Measurements from ENCODE around the gene CACNA1S. TPM values are rescaled to one million over a fixed set of nuclear protein-coding genes. Genes with fewer than 3 reads are reported as not detected.

CACNA1S gene
- total and polyA plus RNA-seq, 2 experiments from 2014 or later = not detected

GRCh38 chr1:201103666-201104065 lies 8.6 kb downstream of the CACNA1S start:
- H2AFZ ChIP-seq = no peak overlapping the region
- no peak overlapping the region for H3K27ac ChIP-seq
- no peak overlapping the region for H3K4me3 ChIP-seq
- 71% methylated on average over 9 of the region's 9 CpGs for WGBS (ENCODE audit: low lambda C conversion rate, missing lambda C conversion rate)
- no peaks in the 10 kb centered on the region for H3K4me1 ChIP-seq (ENCODE audit: insufficient read depth)
- H3K36me3 ChIP-seq (replicated peaks; ENCODE audit: insufficient read depth, low read depth) = no peaks in the 10 kb centered on the region
- no peak overlapping the region for H3K4me2 ChIP-seq
- H3K9me3 ChIP-seq (ENCODE audit: low read depth) = no peaks in the 10 kb centered on the region
- H3K9me2 ChIP-seq (replicated peaks; ENCODE audit: insufficient read depth) = no peaks in the 10 kb centered on the region
- no peaks in the 10 kb centered on the region for H3K79me2 ChIP-seq
- H3K27me3 ChIP-seq = no peaks in the 10 kb centered on the region
- H4K20me1 ChIP-seq (ENCODE audit: insufficient read depth, poor library complexity, severe bottlenecking) = no peaks in the 10 kb centered on the region
- DNase-seq (ENCODE audit: low spot score) = no peak
- no peak for TF ChIP-seq EZH2 (IDR thresholded peaks at IDR 0.05; ENCODE audit: borderline replicate concordance)
- TF ChIP-seq EZH2phosphoT487 (IDR thresholded peaks at IDR 0.05; ENCODE audit: low read depth, severe bottlenecking, unreplicated experiment) = no peak
- no peak for TF ChIP-seq CTCF (IDR thresholded peaks at IDR 0.05; ENCODE audit: poor library complexity)

- DNase-seq (ENCODE audit: low spot score) = no peak
- Histone ChIP-seq H3K4me3 (no peak overlapping the region), H2AFZ (no peak overlapping the region), H3K9me2 (replicated peaks; ENCODE audit: insufficient read depth) (no peaks in the 10 kb centered on the region), H3K4me1 (ENCODE audit: insufficient read depth) (no peaks in the 10 kb centered on the region), H3K9me3 (ENCODE audit: low read depth) (no peaks in the 10 kb centered on the region), H3K4me2 (no peak overlapping the region), H3K27me3 (no peaks in the 10 kb centered on the region), H3K79me2 (no peaks in the 10 kb centered on the region), H3K36me3 (replicated peaks; ENCODE audit: insufficient read depth, low read depth) (no peaks in the 10 kb centered on the region), H3K27ac (no peak overlapping the region), H4K20me1 (ENCODE audit: insufficient read depth, poor library complexity, severe bottlenecking) (no peaks in the 10 kb centered on the region)
- 88% methylated on average over 12 of the region's 12 CpGs for WGBS (ENCODE audit: low lambda C conversion rate, missing lambda C conversion rate)
- no peak for TF ChIP-seq CTCF (IDR thresholded peaks at IDR 0.05; ENCODE audit: poor library complexity)
- no peak for TF ChIP-seq EZH2phosphoT487 (IDR thresholded peaks at IDR 0.05; ENCODE audit: low read depth, severe bottlenecking, unreplicated experiment)
- TF ChIP-seq EZH2 (IDR thresholded peaks at IDR 0.05; ENCODE audit: borderline replicate concordance) = no peak
Measured at GRCh38 chr1:201100169-201100930, 11.9 kb downstream of the CACNA1S start.

- WGBS (ENCODE audit: low lambda C conversion rate, missing lambda C conversion rate) = 84% methylated on average over 5 of the region's 5 CpGs
- no peaks in the 10 kb centered on the region for H3K79me2 ChIP-seq
- no peak overlapping the region for H3K4me3 ChIP-seq
- no peak overlapping the region for H3K27ac ChIP-seq
- H3K4me2 ChIP-seq = no peak overlapping the region
- no peaks in the 10 kb centered on the region for H3K27me3 ChIP-seq
- H3K4me1 ChIP-seq (ENCODE audit: insufficient read depth) = no peaks in the 10 kb centered on the region
- no peak for TF ChIP-seq EZH2phosphoT487 (IDR thresholded peaks at IDR 0.05; ENCODE audit: low read depth, severe bottlenecking, unreplicated experiment)
- no peak for TF ChIP-seq CTCF (IDR thresholded peaks at IDR 0.05; ENCODE audit: poor library complexity)
- no peak for TF ChIP-seq EZH2 (IDR thresholded peaks at IDR 0.05; ENCODE audit: borderline replicate concordance)
- H3K9me2 ChIP-seq (replicated peaks; ENCODE audit: insufficient read depth) = no peaks in the 10 kb centered on the region
- no peaks in the 10 kb centered on the region for H3K9me3 ChIP-seq (ENCODE audit: low read depth)
- no peaks in the 10 kb centered on the region for H3K36me3 ChIP-seq (replicated peaks; ENCODE audit: insufficient read depth, low read depth)
- DNase-seq (ENCODE audit: low spot score) = no peak
- H2AFZ ChIP-seq = no peak overlapping the region
- H4K20me1 ChIP-seq (ENCODE audit: insufficient read depth, poor library complexity, severe bottlenecking) = no peaks in the 10 kb centered on the region
Measured at GRCh38 chr1:201098992-201099677, 13.1 kb downstream of the CACNA1S start.

Data from hepatocyte (in vitro differentiated cells).